GDM1 (cell line): ENCODE data around the gene TRABD.
"Not testable (repeated sequence)": the region's sequence is repeated elsewhere in the genome, so short reads cannot be mapped to it uniquely, and the experiment has no call there.

Experiments
- DNase-seq: peaks from one replicate; lab custom pipeline; 2025; lab: John Stamatoyannopoulos, UW

Gene TRABD, protein sequence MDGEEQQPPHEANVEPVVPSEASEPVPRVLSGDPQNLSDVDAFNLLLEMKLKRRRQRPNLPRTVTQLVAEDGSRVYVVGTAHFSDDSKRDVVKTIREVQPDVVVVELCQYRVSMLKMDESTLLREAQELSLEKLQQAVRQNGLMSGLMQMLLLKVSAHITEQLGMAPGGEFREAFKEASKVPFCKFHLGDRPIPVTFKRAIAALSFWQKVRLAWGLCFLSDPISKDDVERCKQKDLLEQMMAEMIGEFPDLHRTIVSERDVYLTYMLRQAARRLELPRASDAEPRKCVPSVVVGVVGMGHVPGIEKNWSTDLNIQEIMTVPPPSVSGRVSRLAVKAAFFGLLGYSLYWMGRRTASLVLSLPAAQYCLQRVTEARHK

DNA sequence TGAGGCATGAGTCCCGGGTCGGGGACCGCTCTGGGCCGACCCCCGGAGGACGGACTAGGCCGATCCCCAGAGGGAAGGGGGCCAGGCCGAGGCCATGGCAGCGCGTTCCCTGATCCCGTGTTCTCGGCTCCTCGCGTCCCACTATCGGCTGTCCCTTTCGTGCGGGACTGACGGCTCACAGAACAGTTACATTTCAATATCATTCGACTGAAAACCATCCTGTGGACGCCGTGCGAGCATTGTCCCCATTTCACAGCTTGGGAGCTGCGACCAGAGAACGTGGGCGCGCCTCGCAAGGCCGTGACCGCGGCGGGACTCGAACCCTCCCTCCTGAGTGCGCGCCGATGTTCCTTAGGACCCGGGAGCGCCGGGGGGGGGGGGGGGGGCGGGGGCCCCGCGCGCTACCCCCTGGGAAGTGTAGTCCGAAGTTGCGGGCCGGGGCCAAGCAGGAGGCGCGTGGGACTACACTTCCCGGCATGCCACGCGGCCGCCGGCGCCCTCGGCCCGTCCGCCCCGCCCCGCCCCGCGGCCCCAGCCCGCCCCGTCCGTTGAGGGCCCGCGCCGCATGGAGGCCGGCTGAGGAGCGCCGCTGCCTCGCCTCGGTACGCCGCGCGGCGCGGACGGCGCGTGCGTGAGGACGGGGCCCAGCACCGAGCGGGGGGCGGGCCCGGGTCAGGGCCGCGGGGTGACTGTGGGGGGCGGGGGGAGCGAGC, at the start of gene TRABD:
Gene TRABD, plus strand, starts transcription at position 539 of the 713 bp plus-strand sequence. CDS start 7,148 bp downstream, outside the sequence.
- peak; percentile 85 for DNase-seq

GRCh38 chr22:50136581-50137015, 49.1 kb upstream of the TRABD start:
- DNase-seq: no peak

- not testable (repeated sequence) for DNase-seq
These were observed 48.4 kb upstream of the TRABD start for GRCh38 chr22:50137277-50137676.

GRCh38 chr22:50138041-50138440, 47.7 kb upstream of the TRABD start:
- no peak for DNase-seq

GRCh38 chr22:50138988-50139387, 46.7 kb upstream of the TRABD start:
- DNase-seq: no peak

GRCh38 chr22:50139843-50140415, 45.8 kb upstream of the TRABD start:
- no peak for DNase-seq

GRCh38 chr22:50140615-50141014, 45.1 kb upstream of the TRABD start:
- DNase-seq: no peak

DNA sequence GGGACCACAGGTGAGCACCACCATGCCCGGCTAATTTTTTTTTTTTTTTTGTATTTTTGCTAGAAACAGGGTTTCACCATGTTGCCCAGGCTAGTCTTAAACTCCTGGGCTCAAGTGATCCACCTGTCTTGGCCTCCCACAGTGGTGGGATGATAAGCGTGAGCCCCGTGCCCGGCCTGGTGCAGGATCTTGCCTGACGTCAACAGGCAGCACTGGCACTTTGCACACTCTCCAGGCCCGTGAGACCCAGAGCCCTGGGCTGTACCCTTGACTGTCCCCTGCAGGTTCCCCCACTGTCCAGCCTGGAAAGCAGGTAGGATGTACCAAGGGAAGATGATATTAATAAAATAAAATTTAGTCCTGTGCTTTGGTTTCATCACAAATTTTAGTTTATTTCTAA, 44.3 kb upstream of the TRABD start:
- DNase-seq: no peak

GRCh38 chr22:50141891-50142363, 43.8 kb upstream of the TRABD start:
- no peak for DNase-seq

- no peak for DNase-seq
These were observed 42.6 kb upstream of the TRABD start for GRCh38 chr22:50143096-50143495.

DNA sequence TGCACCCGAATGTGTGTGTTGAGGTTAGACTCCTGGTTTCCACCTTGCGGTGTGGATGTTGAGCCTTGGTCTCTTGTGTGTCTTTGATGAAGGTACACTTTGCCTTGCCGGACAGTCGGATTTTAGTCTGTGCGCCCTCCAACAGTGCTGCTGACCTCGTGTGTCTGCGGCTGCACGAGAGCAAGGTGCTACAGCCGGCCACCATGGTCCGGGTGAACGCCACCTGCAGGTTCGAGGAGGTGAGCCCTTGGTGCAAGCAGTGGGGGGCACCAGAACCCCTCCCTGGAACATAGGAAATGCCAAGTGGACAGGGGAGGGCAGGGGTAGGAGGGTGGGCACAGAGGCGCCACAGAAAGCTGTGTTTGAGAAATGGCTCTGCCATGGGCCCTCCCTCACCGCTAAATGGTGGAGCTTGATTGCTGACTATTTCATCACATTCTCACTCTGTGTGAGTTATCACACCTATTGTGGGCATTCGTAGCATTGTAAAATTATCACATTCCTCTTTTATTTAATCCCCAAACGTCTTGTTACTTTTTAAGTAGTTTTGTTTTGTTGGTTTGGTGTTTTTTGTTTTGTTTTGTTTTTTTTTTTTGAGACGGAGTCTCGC, 41.6 kb upstream of the TRABD start:
- DNase-seq: no peak

DNA sequence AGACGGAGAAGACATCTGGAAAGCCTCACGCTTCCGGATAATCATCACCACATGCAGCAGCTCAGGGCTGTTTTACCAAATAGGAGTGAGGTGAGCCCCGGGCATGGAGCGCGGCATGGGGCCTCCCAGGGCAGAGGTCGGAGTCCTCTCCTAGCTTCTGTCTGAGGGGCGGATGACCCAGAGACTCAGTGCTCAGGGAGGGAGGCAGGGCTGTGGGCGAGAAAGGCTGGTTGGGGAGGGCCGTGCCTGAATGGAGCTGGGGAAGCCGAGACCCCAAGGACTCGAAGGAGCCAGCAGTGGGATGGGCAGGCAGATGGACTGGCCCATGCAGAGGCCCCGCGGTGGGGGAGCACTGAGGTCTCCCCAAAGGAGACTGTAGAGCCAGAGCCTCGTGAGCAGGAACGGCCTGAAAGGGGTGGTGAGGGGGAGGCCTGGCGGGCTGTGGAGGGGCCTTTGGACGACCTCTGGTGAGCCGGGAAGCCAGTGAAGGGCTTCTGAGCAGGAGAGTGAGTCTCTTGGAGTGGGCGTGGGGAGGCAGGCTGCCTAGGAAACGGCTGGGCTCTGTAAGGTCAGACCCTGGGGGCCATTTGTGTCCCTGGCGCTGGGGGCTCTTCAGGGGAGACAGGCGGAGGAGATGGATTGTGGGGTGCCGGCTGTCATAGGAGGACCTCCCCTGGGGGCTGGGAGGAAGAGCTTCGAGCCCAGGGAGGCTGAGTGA, 39.8 kb upstream of the TRABD start:
- no peak for DNase-seq

GRCh38 chr22:50146439-50147238, 39.1 kb upstream of the TRABD start:
- no peak for DNase-seq

DNA sequence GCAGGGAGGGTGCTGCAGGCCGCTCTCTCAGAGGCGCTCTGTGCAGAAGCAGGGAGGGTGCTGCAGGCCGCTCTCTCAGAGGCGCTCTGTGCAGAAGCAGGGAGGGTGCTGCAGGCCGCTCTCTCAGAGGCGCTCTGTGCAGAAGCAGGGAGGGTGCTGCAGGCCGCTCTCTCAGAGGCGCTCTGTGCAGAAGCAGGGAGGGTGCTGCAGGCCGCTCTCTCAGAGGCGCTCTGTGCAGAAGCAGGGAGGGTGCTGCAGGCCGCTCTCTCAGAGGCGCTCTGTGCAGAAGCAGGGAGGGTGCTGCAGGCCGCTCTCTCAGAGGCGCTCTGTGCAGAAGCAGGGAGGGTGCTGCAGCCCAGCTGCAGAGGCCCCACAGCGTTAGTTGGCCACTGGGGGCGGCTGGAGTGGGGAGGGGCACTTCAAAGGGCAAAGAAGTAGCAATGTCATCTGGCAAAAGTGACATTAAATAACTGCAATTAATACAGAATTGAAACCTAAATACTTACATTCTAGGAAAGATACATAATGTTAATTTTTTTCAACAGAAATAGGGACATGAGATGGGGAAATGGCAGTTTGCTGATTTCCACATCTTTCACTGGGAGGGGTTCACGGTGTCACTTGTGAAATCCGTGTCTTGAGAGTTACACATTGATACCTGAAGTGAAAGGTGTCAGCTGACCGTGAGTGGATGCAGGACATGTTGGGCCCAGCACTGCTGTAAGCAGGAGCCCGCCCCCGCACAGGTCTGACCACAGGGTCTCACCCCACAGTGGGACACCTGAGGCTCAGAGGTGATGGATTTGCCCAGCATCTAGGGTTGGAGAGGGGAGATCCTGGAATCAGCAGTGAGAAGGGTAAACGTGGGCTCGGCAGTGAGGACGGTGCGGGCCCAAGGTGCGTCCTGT, 38.2 kb upstream of the TRABD start:
- not testable (repeated sequence) for DNase-seq

DNA sequence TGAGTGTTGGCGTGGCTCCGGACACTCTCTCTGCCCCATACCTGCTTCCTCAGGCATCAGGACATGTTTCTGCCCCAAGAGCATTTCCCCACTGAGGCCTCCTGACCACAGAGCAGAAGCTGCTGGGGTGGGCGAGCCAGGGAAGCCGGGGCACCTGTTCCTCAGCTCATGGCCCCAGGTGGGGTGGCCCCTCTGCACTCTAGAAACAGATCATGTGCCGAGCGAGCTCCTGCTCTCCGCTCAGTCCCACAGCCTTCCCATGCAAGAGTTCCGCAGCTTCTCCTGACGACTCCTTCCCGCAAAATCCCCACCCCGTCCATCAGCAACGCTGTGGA, 37.6 kb upstream of the TRABD start:
- DNase-seq: no peak

DNA sequence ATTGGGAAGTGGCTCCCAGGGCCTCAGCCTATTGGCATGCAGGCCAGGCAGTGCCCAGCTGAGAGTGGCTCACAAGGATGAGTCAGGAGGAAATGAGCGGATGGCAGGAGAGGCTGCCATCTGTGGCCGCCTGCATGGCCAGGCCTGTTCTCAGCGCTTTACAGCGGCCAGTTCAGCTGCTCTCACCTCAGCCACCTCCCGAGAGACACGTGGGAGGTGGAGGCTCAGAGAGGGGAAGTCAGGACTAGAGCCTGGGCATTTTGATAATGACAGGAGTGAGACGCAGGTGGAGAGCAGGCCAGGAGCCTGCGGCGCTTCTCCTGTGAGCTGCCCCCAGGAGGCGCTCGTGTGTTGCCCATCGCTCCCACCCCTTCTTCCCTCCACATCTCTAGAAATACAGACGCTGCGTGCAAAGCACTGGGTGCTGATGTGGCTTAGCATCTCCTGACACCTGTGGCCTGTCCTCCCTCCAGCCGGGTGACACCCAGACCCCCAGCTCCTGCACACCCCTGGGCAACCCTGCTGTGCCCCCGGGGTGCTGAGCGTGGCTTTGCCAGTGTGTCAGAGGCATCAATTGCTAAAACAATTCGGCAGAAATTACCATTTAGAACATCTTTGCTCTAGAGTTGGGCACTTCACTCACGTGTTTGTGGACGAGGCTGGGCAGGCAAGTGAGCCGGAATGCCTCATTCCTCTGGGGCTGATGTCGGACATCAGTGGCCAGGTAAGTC, 36.6 kb upstream of the TRABD start:
- DNase-seq: peak; percentile 61

DNA sequence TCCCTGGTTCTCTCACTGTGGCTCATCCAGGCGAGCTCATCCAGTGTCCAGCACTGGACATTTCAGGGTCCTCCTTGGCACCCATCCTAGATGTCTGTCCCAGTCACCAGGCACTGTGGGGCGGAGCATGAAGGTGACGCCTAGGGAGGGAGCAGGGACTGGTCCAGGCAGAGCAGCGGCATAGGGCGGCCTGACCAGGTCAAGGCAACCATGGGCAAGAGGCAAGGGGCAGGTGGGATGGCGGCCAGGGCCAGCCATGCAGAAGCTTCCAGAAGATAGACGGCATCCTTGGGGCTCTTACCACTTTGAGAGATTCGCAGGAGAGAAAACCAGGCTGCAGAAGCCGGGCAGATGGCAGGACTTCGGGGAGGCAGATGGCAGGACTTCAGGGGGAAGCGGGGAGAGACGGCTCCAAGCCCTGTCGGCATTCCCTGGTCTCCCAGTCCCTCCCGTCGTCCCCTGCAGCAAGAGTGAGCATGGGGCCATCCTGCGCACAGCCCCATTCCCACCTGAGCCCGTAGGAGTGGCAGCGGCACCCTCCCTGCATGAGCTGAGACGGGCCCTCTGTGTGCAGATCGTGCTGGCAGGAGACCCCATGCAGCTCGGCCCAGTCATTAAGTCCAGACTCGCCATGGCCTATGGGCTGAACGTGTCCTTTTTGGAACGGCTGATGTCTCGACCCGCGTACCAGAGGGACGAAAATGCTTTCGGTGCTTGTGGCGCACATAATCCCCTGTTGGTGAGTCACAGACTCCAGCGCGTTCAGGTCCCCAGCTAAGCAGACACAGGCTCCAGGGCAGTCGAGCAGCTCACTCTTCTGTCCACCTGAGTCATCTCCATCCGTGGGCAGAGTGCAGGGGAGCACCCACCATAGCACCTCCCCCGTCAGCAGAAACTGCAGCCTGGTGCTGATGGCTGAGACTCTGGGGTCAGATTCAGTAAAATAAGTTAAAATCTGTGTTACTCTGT, 35.3 kb upstream of the TRABD start:
- no peak for DNase-seq
